Measurements from ENCODE around the gene ADH6. TPM values are rescaled to one million over a fixed set of nuclear protein-coding genes. Genes with fewer than 3 reads are reported as not detected.

Gene ADH6
- total RNA-seq, 1 experiment from 2014 or later, result not detected

DNA sequence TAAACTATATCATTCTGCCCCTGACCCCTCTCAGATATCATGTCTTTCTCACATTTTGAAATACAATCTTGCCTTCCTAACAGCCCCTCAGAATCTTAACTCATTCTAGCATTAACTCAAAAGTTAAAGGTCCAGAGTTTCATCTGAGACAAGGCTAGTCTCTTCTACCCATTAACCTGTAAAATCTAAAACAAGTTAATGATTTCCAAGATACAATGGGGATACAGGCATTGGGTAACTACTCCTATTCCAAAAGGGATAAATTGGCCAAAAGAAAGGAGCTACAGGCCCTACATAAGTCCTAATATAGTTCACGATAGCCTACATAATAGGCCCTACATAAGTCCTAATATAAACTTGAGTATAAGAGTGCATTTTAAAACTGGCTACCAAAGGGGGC lies 18.9 kb downstream of the ADH6 start:
- no peaks in the 10 kb centered on the region for H3K79me1 ChIP-seq (ENCODE audit: insufficient read depth, low read depth, low read length, poor library complexity, severe bottlenecking)
- H3K18ac ChIP-seq (ENCODE audit: insufficient read length, low read depth, low read length), result no peak overlapping the region
- H3K23me2 ChIP-seq (ENCODE audit: insufficient read length, low read depth, low read length, poor library complexity, severe bottlenecking), result no peaks in the 10 kb centered on the region
- no peak overlapping the region for H4K5ac ChIP-seq (ENCODE audit: insufficient read length, low read depth, low read length)
- H2BK120ac ChIP-seq (ENCODE audit: low read depth, low read length, poor library complexity, severe bottlenecking), result no peak overlapping the region
- H4K8ac ChIP-seq (replicated peaks; ENCODE audit: insufficient read length, low read depth, low read length), result no peak overlapping the region
- no peak overlapping the region for H2AFZ ChIP-seq (ENCODE audit: low read length)
- H2BK20ac ChIP-seq (ENCODE audit: low read depth, low read length, poor library complexity, severe bottlenecking), result no peak overlapping the region
- H3K4ac ChIP-seq (ENCODE audit: low read depth, low read length), result no peak overlapping the region
- peaks cover 5% of the 10 kb centered on the region in 2 experiments for H3K4me1 Mint-ChIP-seq
- H3K4me1 ChIP-seq (ENCODE audit: insufficient read depth, low read length), result peaks cover 4% of the 10 kb centered on the region; the same call in 1 of the 2 replicates
- H3T11ph ChIP-seq (ENCODE audit: low read length), result no peak overlapping the region
- no peak overlapping the region for H3K4me2 ChIP-seq (ENCODE audit: insufficient read depth, insufficient read length, low read length)
- no peaks in the 10 kb centered on the region for H4K20me1 ChIP-seq (ENCODE audit: control insufficient read depth, insufficient read depth, insufficient read length)
- no peak overlapping the region for H3K27ac ChIP-seq (ENCODE audit: insufficient read length, low read depth, low read length)
- no peaks in the 10 kb centered on the region for H3K79me2 ChIP-seq (ENCODE audit: insufficient read depth, low read length)
- no peak overlapping the region for H2BK15ac ChIP-seq (ENCODE audit: low read depth, low read length)
- H3K4me3 Mint-ChIP-seq, result no peak overlapping the region
- H2BK12ac ChIP-seq (ENCODE audit: insufficient read length, low read depth, low read length), result no peak overlapping the region
- no peaks in the 10 kb centered on the region for H3K9me3 ChIP-seq (ENCODE audit: control insufficient read depth, low read depth, low read length)
- WGBS (ENCODE audit: extremely low coverage, insufficient read length, low lambda C conversion rate), result no CpG with 5 or more reads among the region's 1 CpG
- H2BK5ac ChIP-seq (ENCODE audit: insufficient read length, low read length), result no peak overlapping the region
- no peak overlapping the region for H3K14ac ChIP-seq (ENCODE audit: insufficient read depth, low read length)
- H3K27me3 ChIP-seq (ENCODE audit: insufficient read depth, low read length), result no peaks in the 10 kb centered on the region
- H4K91ac ChIP-seq (ENCODE audit: insufficient read length, low read depth, low read length), result no peak overlapping the region
- H3K9ac ChIP-seq (ENCODE audit: extremely low read depth, insufficient read length, low read length), result no peak overlapping the region
- H3K27me3 Mint-ChIP-seq (ENCODE audit: low read depth), result no peaks in the 10 kb centered on the region
- DNase-seq, result no peak
- peaks cover 2 to 12% of the 10 kb centered on the region in 2 experiments; a peak in 4 of 5 replicates for H3K9me3 Mint-ChIP-seq
- H3K36me3 Mint-ChIP-seq (ENCODE audit: insufficient read depth in 1 of 3, low read depth in 3 of 3), result peaks cover 0 to 4% (median 0%) of the 10 kb centered on the region in 3 experiments; a peak in 4 of 7 replicates
- no peak overlapping the region for H3K23ac ChIP-seq (ENCODE audit: insufficient read length, low read depth, low read length)
- TF ChIP-seq, protein P1, sequence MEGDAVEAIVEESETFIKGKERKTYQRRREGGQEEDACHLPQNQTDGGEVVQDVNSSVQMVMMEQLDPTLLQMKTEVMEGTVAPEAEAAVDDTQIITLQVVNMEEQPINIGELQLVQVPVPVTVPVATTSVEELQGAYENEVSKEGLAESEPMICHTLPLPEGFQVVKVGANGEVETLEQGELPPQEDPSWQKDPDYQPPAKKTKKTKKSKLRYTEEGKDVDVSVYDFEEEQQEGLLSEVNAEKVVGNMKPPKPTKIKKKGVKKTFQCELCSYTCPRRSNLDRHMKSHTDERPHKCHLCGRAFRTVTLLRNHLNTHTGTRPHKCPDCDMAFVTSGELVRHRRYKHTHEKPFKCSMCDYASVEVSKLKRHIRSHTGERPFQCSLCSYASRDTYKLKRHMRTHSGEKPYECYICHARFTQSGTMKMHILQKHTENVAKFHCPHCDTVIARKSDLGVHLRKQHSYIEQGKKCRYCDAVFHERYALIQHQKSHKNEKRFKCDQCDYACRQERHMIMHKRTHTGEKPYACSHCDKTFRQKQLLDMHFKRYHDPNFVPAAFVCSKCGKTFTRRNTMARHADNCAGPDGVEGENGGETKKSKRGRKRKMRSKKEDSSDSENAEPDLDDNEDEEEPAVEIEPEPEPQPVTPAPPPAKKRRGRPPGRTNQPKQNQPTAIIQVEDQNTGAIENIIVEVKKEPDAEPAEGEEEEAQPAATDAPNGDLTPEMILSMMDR (conservative IDR thresholded peaks at IDR 0.05), result no peak
- H3K27ac Mint-ChIP-seq, result no peak overlapping the region
- no peak overlapping the region for H3K56ac ChIP-seq (ENCODE audit: insufficient read length, low read depth, low read length)
- no peak overlapping the region for H2AK5ac ChIP-seq (ENCODE audit: insufficient read length, low read length)

All from H9 (cell line).